H1 (cell line): ENCODE measurements around the gene RNF43. TPM values are rescaled to one million over a fixed set of nuclear protein-coding genes. Genes with fewer than 3 reads are reported as not detected.

ENCODE experiments used
- ASH2L ChIP-seq: fragments of 200-600, 300-600 bp; sonication (generic); IDR thresholded peaks from one replicate; pipeline ENCODE4 v1.7.1; 2017; ENCODE audit warnings: low read length
- BACH1 ChIP-seq: IDR thresholded peaks from 2 replicates; pipeline ENCODE4 v1.6.1; 2012; ENCODE audit warnings: low read length, improper control_type of control experiment
- CBX5 ChIP-seq: fragments of 300-800, 300-1000 bp; sonication (generic); IDR thresholded peaks from 2 replicates; pipeline ENCODE4 v1.7.1; 2016; ENCODE audit warnings: antibody characterized with exemption, low read length, low read depth
- CTCF ChIP-seq, 3 experiments: IDR thresholded peaks; 1 replicate in 2 of 3; 2 replicates in 1 of 3; pipeline versions ENCODE4 v1.5.1 to v1.6.1; 2011; ENCODE audit warnings: low read length in 3 of 3, mild to moderate bottlenecking in 3 of 3, inconsistent platforms in 2 of 3, low read depth in 1 of 3, moderate library complexity in 1 of 3; ENCODE audit not compliant: insufficient read depth in 1 of 3; ENCODE audit errors: control extremely low read depth in 1 of 3
- E2F6 ChIP-seq: IDR thresholded peaks from 2 replicates; pipeline ENCODE4 v1.6.1; 2012; ENCODE audit warnings: inconsistent platforms
- KDM1A ChIP-seq: fragments of 200-600, 300-600 bp; sonication (generic); IDR thresholded peaks from 2 replicates; pipeline ENCODE4 v1.7.1; 2016; ENCODE audit warnings: mild to moderate bottlenecking, low read length, borderline replicate concordance
- KDM4A ChIP-seq: IDR thresholded peaks from one replicate; pipeline ENCODE4 v1.7.1; 2012; ENCODE audit warnings: low read depth, mild to moderate bottlenecking, moderate library complexity, low read length, inconsistent platforms; ENCODE audit not compliant: severe bottlenecking
- NRF1 ChIP-seq: IDR thresholded peaks from 2 replicates; pipeline ENCODE4 v1.6.1; 2011; ENCODE audit warnings: mild to moderate bottlenecking, low read depth, low read length, improper control_type of control experiment
- POLR2AphosphoS5 ChIP-seq: IDR thresholded peaks from 2 replicates; pipeline ENCODE4 v1.6.1; 2011; ENCODE audit warnings: low read depth, low read length
- RAD21 ChIP-seq, 2 experiments: IDR thresholded peaks in 1 of 2; conservative IDR thresholded peaks in 1 of 2; 2 replicates each; pipeline ENCODE4 v1.6.1; 2011; ENCODE audit warnings: low read depth in 2 of 2, low read length in 2 of 2, improper control_type of control experiment in 1 of 2, inconsistent platforms in 1 of 2, mild to moderate bottlenecking in 1 of 2, moderate library complexity in 1 of 2
- RXRA ChIP-seq: IDR thresholded peaks from 2 replicates; pipeline ENCODE4 v1.6.1; 2011; ENCODE audit warnings: low read depth, mild to moderate bottlenecking, low read length, moderate library complexity; ENCODE audit not compliant: insufficient read depth
- polyA plus RNA-seq, 7 experiments: library from polyadenylated mRNA; depleted of rRNA in 3 of 7; stranded (reverse) in 5 of 7; unstranded in 2 of 7; fragments of >200 nt in 5 of 7; fragments of 200-250 nt in 2 of 7; gene quantifications; 1 replicate in 5 of 7; 2 replicates in 1 of 7; 4 replicates in 1 of 7; pipeline versions ENCODE4 v1.2.1 to v1.2.3, GENCODE V29; 2011 to 2013; ENCODE audit warnings: missing spikeins in 2 of 7, mixed read lengths in 2 of 7
- total RNA-seq: library from RNA; stranded (reverse); fragmentation: NEBNext Ultra II Directional; extraction: Animal tissue kit (Norgen Biotek cat#: 25700); gene quantifications from 2 replicates; pipeline ENCODE4 v1.2.1, GENCODE V29; 2021

The RNF43 gene
- total and polyA plus RNA-seq, 2 of the 8 experiments (the other 6 are each of a cell fraction or from before 2014, with no cell fraction given): 0.89 to 1.5 TPM

DNA sequence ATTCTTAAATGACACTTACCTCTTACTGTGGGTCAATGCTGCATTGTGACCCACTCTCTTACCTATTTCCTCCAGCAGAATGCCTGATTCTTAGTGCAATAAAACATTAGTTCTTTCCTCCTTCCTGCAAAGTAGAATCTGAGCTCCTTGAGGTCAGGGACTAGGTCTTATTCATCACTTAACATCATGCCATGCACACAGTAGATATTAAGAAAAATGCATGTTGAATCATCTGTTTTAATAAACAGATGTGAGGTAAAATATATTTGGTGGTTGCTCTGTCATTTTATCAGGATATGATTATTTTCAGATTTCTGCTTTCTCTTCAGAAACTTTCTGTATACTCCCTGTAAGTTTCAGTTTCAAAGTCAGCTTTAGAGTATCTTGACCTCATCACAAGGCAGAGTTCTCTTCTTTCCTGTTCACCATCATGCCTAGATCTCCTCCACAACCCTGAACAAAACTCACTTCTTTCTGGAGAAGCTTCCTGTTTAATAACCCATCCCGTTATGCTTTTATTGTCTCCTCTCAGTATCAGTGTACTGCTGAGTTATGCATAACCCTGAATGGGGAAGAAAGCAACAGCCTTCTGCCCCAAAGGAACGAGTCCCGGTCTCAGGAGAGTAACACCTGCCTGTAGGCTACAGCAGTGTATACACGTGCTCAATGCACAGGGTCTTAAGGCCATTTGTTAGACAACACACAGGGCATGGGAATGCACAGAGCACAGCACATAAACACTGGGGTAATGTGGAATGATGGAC lies 35.0 kb downstream of the RNF43 start (continued):
- no peak for TF ChIP-seq CTCF (IDR thresholded peaks at IDR 0.05; ENCODE audit: control extremely low read depth in 1 of 3, insufficient read depth in 1 of 3, low read depth in 1 of 3, low read length in 3 of 3)
- no peak for TF ChIP-seq BACH1
- no peak for TF ChIP-seq KDM4A
- TF ChIP-seq RAD21 (IDR thresholded peaks at IDR 0.05 in 1 of 2, conservative IDR thresholded peaks at IDR 0.05 in 1 of 2; ENCODE audit: low read depth in 2 of 2, low read length in 2 of 2): no peak
- TF ChIP-seq CBX5: no peak
- no peak for TF ChIP-seq NRF1
- no peak for TF ChIP-seq ASH2L
- TF ChIP-seq POLR2AphosphoS5: no peak
- no peak for TF ChIP-seq E2F6
- TF ChIP-seq RXRA: no peak
- TF ChIP-seq KDM1A: no peak
